ENCODE results near the gene MICALL2. TPM values are rescaled to one million over a fixed set of nuclear protein-coding genes. Genes with fewer than 3 reads are reported as not detected.

MICALL2 gene
- total and polyA plus RNA-seq, 5 donors: 9.7 to 18.7 (median 13.0) TPM

DNA sequence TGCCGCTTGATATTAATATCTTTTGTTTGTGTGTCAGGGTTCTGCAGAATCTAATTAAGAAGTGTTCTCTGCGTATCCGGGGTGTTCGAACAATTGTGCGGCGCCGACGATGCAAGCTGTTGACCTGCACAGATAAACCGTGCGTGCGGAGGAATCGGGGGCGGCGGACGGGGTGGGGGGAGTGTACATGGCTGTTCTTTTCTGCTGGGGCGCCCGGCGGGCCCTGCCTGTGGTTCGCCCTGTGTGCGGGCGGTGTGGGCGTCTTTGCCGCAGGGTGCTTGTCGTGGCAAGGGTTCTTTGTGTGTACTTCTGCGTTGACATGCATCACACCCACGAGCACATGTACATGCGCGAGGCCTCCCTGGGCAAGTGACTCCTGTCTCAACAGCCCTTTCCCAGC, 47.9 kb downstream of the MICALL2 start:
- Histone ChIP-seq H3K27ac (ENCODE audit: low read length) (no peak overlapping the region), H3K9me3 (ENCODE audit: control insufficient read depth, low read length) (no peaks in the 10 kb centered on the region), H3K4me1 (ENCODE audit: control insufficient read depth, insufficient read depth, low read length) (no peaks in the 10 kb centered on the region), H3K27me3 (ENCODE audit: control insufficient read depth, insufficient read depth) (no peaks in the 10 kb centered on the region), H3K4me3 (ENCODE audit: low read length) (no peak overlapping the region)
- WGBS: 88% methylated on average over 28 of the region's 28 CpGs
- intact Hi-C loops (cut with DNase I): loop anchor here in 3 of 4 donors (5.0 to 10.0 kb wide), 2 partner anchors 187 to 219 kb away; no protein-coding TSS in a partner anchor
- ATAC-seq: no peak
- DNase-seq: no peak

DNA sequence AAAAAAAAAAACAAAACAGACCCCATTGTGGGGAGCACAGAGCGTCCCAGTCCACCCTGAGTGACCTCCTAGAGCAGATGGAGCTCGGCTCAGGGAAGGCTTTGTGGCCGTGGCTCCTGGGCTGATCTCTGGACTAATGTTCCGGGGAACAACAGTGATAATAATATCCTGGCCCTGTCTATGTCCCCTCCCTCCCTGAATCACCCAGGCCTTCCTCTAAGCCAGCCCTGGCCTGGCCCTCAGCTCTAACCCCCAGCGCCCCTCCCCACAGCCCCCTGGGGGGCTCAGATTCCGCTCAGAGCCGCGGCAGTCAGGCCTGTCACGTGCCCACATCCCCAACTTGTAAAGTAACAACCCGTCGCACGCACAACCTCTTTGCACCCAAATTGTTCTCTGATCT, 48.3 kb downstream of the MICALL2 start:
- ATAC-seq (no peak), DNase-seq (no peak)
- H3K9me3 ChIP-seq (ENCODE audit: control insufficient read depth, low read length): no peaks in the 10 kb centered on the region
- WGBS: 49% methylated on average over 12 of the region's 12 CpGs
- intact Hi-C loops (cut with DNase I): loop anchor here in 3 of 4 donors (5.0 to 10.0 kb wide), 2 partner anchors 186 to 219 kb away; no protein-coding TSS in a partner anchor
- H3K27me3 ChIP-seq (ENCODE audit: control insufficient read depth, insufficient read depth): no peaks in the 10 kb centered on the region
- no peak overlapping the region for H3K27ac ChIP-seq (ENCODE audit: low read length)
- no peak overlapping the region for H3K4me3 ChIP-seq (ENCODE audit: low read length)
- H3K4me1 ChIP-seq (ENCODE audit: control insufficient read depth, insufficient read depth, low read length): no peaks in the 10 kb centered on the region

DNA sequence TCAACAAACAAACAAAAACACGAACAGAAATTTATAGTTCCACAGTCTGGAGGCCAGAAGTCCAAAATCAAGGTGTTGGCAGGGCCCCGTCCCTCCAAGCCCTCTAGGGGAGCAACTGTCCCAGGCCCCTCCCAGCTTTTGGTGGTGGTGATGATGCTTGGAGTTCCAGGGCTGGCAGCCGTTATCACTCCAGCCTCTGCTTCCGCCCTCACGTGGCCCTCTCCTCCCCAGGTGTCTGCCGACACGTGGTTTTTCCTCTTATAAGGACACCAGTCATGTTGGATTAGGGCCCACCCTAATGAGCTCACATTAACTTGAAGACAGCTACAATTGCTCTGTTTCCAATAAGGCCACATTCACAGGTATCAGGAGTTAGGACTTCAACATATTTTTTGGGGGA, 49.7 kb downstream of the MICALL2 start:
- H3K4me1 ChIP-seq (ENCODE audit: control insufficient read depth, insufficient read depth, low read length): no peaks in the 10 kb centered on the region
- no peak overlapping the region for H3K27ac ChIP-seq (ENCODE audit: low read length)
- no peak for ATAC-seq
- DNase-seq: no peak
- WGBS: 50% methylated on average over 7 of the region's 7 CpGs
- H3K9me3 ChIP-seq (ENCODE audit: control insufficient read depth, low read length): no peaks in the 10 kb centered on the region
- H3K27me3 ChIP-seq (ENCODE audit: control insufficient read depth, insufficient read depth): no peaks in the 10 kb centered on the region
- intact Hi-C loops (cut with DNase I): loop anchor here in 1 of 4 donors (10.0 kb wide), 1 partner anchor 185 kb away; no protein-coding TSS in a partner anchor
- no peak overlapping the region for H3K4me3 ChIP-seq (ENCODE audit: low read length)

DNA sequence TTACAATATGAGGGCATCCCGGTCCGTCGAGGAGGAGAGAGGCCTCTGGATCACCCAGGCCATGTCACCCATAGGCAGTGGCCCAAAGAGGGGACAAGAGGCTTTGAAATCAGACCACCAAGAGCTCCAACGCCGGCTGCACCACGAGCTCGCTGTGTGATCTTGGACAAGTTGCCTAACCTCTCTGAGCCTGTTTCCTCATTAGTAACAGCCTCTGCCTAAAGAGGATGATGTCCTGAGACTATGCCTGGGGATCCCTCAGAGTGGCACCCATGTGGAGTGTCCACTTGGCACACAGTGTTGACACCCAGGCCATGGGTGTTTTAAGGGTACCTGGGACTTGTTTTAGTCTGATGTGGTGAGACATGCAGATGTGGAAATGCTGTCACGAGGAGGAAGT, 50.8 kb downstream of the MICALL2 start:
- ATAC-seq (no peak), DNase-seq (no peak)
- no peak overlapping the region for H3K27ac ChIP-seq (ENCODE audit: low read length)
- intact Hi-C loops (cut with DNase I): loop anchor here in 1 of 4 donors (10.0 kb wide), 1 partner anchor 184 kb away; no protein-coding TSS in a partner anchor
- no peaks in the 10 kb centered on the region for H3K4me1 ChIP-seq (ENCODE audit: control insufficient read depth, insufficient read depth, low read length)
- 82% methylated on average over 8 of the region's 8 CpGs for WGBS
- no peak overlapping the region for H3K4me3 ChIP-seq (ENCODE audit: low read length)
- no peaks in the 10 kb centered on the region for H3K9me3 ChIP-seq (ENCODE audit: control insufficient read depth, low read length)
- H3K27me3 ChIP-seq (ENCODE audit: control insufficient read depth, insufficient read depth): no peaks in the 10 kb centered on the region

DNA sequence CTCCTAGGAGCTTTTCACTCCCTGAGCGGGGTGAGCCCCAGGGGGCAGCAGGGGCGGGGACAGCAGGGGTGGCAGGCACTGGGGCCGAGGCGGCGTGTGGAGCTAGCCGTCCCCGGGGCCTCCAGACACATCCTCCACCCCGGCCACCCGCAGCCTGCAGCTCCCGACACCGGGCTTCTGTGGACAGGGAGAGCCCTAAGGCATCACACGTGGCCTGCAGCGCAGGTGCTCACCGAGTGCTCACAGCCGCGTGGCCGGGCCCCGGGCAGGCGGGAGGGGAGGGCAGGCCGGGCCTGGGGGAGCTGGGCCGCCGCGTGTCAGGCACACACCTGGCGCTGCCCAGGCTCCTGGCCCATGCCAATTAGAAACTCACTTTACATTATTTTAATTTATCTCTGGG, 51.4 kb downstream of the MICALL2 start:
- no peaks in the 10 kb centered on the region for H3K27me3 ChIP-seq (ENCODE audit: control insufficient read depth, insufficient read depth)

DNA sequence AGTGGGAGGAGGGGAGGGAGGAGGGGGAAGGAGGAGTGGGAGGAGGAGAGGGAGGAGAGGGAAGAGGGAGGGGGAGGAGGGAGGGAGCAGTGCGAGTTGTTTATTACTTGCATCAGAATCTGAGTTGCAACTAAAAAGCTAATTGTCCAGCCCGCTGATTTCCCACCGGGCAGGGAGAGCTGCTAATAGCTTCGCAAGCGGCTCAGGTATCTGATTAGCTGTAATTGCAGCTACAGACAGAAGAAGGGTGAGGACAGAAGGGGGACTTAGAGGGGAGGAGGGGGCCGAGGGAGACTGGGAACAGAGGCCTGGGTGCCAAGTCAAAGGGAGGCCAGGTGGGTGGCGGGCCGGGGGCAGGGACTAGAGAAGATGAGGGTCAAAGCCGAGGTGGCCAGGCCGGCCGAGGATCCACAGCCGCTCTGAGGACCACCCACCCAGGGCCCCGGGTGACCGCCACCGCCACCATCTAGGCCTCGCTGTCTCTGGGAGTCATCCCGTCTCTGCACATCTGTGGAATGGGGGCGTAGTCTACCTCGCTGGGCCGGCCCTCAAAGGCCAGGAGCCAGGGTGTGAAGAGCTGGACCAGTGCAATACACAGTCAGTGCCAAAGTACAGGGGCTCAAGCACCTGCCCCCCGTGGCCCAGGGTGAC, 54.2 kb downstream of the MICALL2 start:
- DNase-seq: no peak
- no peaks in the 10 kb centered on the region for H3K27me3 ChIP-seq (ENCODE audit: control insufficient read depth, insufficient read depth)
- intact Hi-C loops (cut with DNase I): loop anchor here in 1 of 4 donors (10.0 kb wide), 1 partner anchor 180 kb away; no protein-coding TSS in a partner anchor
- 63% methylated on average over 21 of the region's 21 CpGs for WGBS
- no peak overlapping the region for H3K27ac ChIP-seq (ENCODE audit: low read length)
- H3K4me3 ChIP-seq (ENCODE audit: low read length): no peak overlapping the region
- ATAC-seq: no peak
- peaks cover 8% of the 10 kb centered on the region for H3K9me3 ChIP-seq (ENCODE audit: control insufficient read depth, low read length)
- no peaks in the 10 kb centered on the region for H3K4me1 ChIP-seq (ENCODE audit: control insufficient read depth, insufficient read depth, low read length)

More for the DNA sequence above, 51.4 kb downstream of the MICALL2 start:
- intact Hi-C loops (cut with DNase I): loop anchor here in 1 of 4 donors (10.0 kb wide), 1 partner anchor 183 kb away; no protein-coding TSS in a partner anchor
- 60% methylated on average over 24 of the region's 24 CpGs for WGBS
- no peak for DNase-seq
- Histone ChIP-seq H3K4me1 (ENCODE audit: control insufficient read depth, insufficient read depth, low read length) (no peaks in the 10 kb centered on the region), H3K27ac (ENCODE audit: low read length) (no peak overlapping the region), H3K9me3 (ENCODE audit: control insufficient read depth, low read length) (no peaks in the 10 kb centered on the region), H3K4me3 (ENCODE audit: low read length) (no peak overlapping the region)
- no peak for ATAC-seq

DNA sequence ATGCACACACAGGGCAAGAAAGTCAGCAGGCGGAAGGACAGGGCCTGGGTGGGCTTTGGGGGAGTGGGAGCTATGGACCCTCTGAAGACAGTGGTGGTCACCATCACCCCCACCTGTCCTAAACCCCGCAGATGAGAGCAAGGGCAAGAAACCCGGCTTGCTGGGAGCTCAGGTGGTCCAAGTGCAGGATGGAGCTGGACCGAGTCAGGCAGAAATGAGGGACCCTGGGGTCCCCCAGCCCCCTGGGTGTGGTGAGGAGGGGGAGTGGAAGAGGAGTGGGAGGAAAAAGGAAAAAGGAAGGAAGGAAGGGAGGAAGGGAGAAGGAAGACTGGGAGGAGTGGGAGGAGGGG, 54.8 kb downstream of the MICALL2 start:
- no peaks in the 10 kb centered on the region for H3K4me1 ChIP-seq (ENCODE audit: control insufficient read depth, insufficient read depth, low read length)
- 29% methylated on average over 4 of the region's 4 CpGs for WGBS
- no peaks in the 10 kb centered on the region for H3K27me3 ChIP-seq (ENCODE audit: control insufficient read depth, insufficient read depth)

DNA sequence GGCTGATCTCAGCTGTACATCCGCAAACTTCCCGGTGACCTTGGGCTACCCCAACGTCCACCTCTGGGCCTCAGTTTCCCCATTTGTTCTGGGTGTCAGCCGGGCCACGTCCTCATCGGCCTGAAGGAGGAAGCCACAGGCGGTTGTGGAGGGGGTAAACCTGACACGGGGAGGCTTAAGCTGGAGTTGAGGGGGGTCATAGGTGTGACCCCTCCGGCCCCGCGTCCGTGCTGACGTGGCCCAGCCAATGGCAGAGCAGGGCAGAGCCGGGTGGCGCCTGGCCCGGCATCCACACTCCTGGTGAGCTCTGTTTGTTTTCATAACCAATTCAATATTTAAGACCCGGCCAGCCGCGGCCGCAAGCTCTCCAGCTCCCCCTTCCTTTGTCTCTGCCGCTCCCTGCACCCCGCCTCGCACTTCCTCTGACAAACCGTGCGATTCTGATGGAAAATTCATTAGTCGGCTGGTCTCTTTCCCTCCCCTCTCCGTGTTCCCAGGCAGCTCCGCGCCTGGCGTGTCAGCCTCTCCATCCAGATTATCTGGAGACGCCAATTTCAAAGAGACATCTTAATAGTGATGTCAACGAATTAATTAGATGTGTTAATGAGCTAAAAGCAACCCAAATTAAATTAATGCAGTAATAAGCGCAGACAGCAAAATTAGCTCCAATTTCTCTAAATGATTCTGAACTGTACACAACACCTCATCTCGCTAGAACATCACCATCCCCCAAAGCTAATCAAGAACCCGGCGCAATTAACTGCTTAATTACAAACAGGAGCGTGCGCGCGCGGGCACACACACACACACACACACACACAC, 55.4 kb downstream of the MICALL2 start:
- H3K27ac ChIP-seq (ENCODE audit: low read length): no peak overlapping the region
- intact Hi-C loops (cut with DNase I): loop anchor here in 1 of 4 donors (10.0 kb wide), 1 partner anchor 179 kb away; no protein-coding TSS in a partner anchor

More for the DNA sequence above, 54.8 kb downstream of the MICALL2 start:
- ATAC-seq (no peak), DNase-seq (peak in 1 of 3 donors; percentile 35)
- intact Hi-C loops (cut with DNase I): loop anchor here in 1 of 4 donors (10.0 kb wide), 1 partner anchor 180 kb away; no protein-coding TSS in a partner anchor
- Histone ChIP-seq H3K27ac (ENCODE audit: low read length) (no peak overlapping the region), H3K9me3 (ENCODE audit: control insufficient read depth, low read length) (peaks cover 8% of the 10 kb centered on the region), H3K4me3 (ENCODE audit: low read length) (no peak overlapping the region)

DNA sequence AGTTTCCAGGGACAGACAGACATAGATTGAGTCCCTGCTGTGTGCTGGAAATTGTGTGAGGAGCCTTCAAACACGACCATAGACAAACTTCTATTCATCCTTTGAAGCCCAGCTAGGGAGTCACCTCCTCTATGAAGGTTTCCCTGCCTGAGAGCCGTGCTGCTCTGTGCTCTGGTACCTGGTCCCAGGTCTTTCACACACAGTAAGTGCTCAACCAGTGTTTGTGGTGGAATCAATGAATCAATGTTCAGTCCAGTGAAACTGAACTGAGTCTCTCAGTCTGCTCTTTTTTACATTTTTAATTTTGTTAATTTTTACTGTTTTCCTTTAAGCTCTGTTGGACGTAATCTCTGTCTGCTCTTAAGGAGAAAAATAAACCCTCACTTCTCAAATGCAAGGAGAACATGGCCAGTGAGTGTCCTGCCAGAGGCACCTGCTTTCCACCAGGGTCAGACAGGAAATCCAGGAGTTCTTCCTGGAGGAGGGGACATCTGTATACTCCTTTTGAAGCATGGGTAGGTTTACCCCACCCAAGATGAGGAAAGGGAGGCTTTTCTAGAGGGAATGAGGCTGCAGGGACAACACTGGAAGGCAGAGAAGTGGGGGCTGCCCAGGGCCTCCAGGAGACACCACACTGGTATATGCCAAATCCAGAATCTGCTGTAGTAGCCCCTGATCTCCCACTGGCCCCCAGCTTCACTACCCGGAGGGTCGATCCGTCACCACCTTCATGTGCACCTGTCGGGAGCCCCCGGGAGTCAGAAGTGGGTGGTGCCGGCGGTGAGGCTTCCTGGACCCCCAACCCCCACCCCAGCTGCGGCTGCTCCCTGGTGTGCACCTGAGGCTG, 56.3 kb downstream of the MICALL2 start:
- Histone ChIP-seq H3K4me3 (ENCODE audit: low read length) (no peak overlapping the region), H3K27ac (ENCODE audit: low read length) (no peak overlapping the region), H3K9me3 (ENCODE audit: control insufficient read depth, low read length) (peaks cover 8% of the 10 kb centered on the region), H3K27me3 (ENCODE audit: control insufficient read depth, insufficient read depth) (no peaks in the 10 kb centered on the region), H3K4me1 (ENCODE audit: control insufficient read depth, insufficient read depth, low read length) (no peaks in the 10 kb centered on the region)
- intact Hi-C loops (cut with DNase I): loop anchor here in 1 of 4 donors (10.0 kb wide), 1 partner anchor 178 kb away; no protein-coding TSS in a partner anchor
- peak in 1 of 3 donors; percentile 50 for DNase-seq
- 43% methylated on average over 11 of the region's 11 CpGs for WGBS
- ATAC-seq: no peak

More for the DNA sequence above, 55.4 kb downstream of the MICALL2 start:
- WGBS: 11% methylated on average over 41 of the region's 41 CpGs
- Histone ChIP-seq H3K4me3 (ENCODE audit: low read length) (no peak overlapping the region), H3K9me3 (ENCODE audit: control insufficient read depth, low read length) (peaks cover 8% of the 10 kb centered on the region), H3K4me1 (ENCODE audit: control insufficient read depth, insufficient read depth, low read length) (no peaks in the 10 kb centered on the region), H3K27me3 (ENCODE audit: control insufficient read depth, insufficient read depth) (no peaks in the 10 kb centered on the region)
- peak; percentile 13 to 67 for ATAC-seq
- DNase-seq: peak in 1 of 3 donors; percentile 61

DNA sequence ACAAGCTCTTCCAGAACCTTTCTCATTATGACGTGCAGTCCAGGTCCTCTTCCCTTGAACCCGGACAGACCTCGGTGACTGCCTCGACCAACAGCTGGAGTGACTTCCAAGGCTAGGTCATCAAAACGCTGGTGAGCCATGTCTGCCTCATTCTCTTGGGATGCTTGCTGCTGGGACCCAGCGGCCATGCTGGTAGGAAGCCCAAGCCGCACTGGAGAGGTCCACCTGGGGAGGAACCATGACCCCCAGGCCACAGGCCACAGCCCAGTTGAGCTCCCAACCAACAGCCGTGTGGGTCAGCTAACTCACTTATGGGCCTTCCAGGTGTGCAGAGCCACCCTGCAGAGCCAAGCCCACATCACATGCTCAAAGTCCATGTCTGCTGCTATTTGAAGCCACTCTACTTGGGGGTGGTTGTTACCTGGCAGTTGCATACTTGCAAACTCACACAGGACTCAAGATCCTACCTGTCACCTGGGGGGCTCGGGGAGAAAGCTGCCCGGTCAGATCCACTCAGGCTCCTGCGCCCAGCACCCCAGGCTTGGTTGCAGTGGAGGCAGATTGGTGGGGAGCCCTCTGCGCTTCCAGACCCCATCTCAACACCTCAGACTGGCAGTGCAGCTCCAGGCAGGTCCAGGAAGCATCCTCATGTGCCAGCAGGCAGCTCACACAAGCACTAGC, 57.0 kb downstream of the MICALL2 start:
- Histone ChIP-seq H3K4me3 (ENCODE audit: low read length) (no peak overlapping the region), H3K4me1 (ENCODE audit: control insufficient read depth, insufficient read depth, low read length) (no peaks in the 10 kb centered on the region), H3K9me3 (ENCODE audit: control insufficient read depth, low read length) (peaks cover 8% of the 10 kb centered on the region), H3K27me3 (ENCODE audit: control insufficient read depth, insufficient read depth) (no peaks in the 10 kb centered on the region), H3K27ac (ENCODE audit: low read length) (no peak overlapping the region)
- WGBS: 90% methylated on average over 12 of the region's 12 CpGs
- DNase-seq (peak in 1 of 3 donors; percentile 29), ATAC-seq (no peak)
- intact Hi-C loops (cut with DNase I): loop anchor here in 1 of 4 donors (10.0 kb wide), 1 partner anchor 177 kb away; no protein-coding TSS in a partner anchor
